ENCODE data around the gene HEPN1. TPM values are rescaled to one million over a fixed set of nuclear protein-coding genes. Genes with fewer than 3 reads are reported as not detected.

HEPN1 gene
- total RNA-seq, 1 donor from 2014 or later, result not detected

DNA sequence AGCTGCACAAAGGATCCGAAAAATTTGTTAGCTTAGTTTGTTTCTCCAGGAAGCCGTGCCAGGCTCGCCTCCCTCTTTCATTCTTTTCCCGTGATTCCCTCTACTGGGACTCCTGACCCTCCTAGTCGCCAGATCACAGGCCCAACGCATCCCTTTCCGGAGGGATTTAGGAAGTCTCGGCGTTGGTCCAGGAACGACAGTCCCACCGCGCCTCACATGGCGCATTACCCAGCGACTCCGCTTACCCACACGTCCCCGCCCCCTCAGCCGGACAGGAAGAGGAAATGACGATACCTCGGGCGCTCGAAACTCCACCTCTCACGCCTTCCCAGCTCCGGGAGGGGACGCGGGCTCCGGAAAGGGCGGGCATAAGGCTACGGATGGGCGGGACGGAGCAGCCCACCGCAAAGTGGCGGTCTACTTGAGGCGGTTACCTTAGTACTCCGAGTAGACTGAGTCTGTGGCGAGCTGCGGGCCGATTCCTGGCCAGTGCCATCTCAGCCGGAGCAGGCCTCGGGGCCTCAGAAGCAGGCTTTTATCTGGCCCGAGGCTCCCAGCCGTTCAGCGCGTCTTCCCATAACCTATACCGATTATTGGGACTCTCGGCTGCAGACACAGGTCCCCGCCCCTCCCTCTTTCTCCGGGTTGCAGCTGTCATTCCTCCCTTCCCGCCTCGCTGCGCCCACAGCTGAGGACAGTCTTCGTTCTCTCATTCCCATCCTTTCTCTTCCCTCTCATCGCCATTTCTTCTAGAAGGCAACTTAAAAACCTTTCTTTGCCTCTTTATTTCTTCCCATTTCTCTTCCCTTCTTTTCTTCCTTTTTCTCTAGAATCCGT is 34.9 kb downstream of the HEPN1 start, which contains the start of gene CCDC15:
Gene CCDC15 (plus strand): TSS at position 450 of the 837 bp plus-strand sequence. CDS start 531 bp downstream, outside the sequence.
- Mint-ChIP-seq H3K36me3 (ENCODE audit: low read depth, unreplicated experiment) (no peaks in the 10 kb centered on the region), H3K9me3 (ENCODE audit: unreplicated experiment) (no peaks in the 10 kb centered on the region), H3K27ac (ENCODE audit: unreplicated experiment) (no peak within 1 kb of the TSS), H3K4me3 (ENCODE audit: unreplicated experiment) (no peak within 1 kb of the TSS), H3K4me1 (ENCODE audit: low read depth, unreplicated experiment) (no peaks in the 10 kb centered on the region), H3K27me3 (ENCODE audit: low read depth, unreplicated experiment) (no peaks in the 10 kb centered on the region)
- no peaks in the 10 kb centered on the region for H3K36me3 ChIP-seq (ENCODE audit: insufficient read depth, low read length)
- H3K27me3 ChIP-seq (ENCODE audit: insufficient read depth, low read length), result no peaks in the 10 kb centered on the region
- H3K79me2 ChIP-seq (ENCODE audit: insufficient read depth, low read length), result no peaks in the 10 kb centered on the region
- peak within 1 kb of the TSS; percentile 86 for H3K9ac ChIP-seq (ENCODE audit: low read length)
- H3K9me3 ChIP-seq (ENCODE audit: insufficient read depth, low read depth, low read length), result no peaks in the 10 kb centered on the region
- peaks cover 7% of the 10 kb centered on the region for H3K4me1 ChIP-seq (ENCODE audit: insufficient read depth, low read length)
- DNase-seq (ENCODE audit: low read depth) (peak; percentile 95), FAIRE-seq (peak; percentile 13)
- peak within 1 kb of the TSS; percentile 86 for H3K27ac ChIP-seq (ENCODE audit: low read depth, low read length)
- H3K4me2 ChIP-seq (ENCODE audit: low read length), result peak within 1 kb of the TSS; percentile 98
- TF ChIP-seq, protein P1, sequence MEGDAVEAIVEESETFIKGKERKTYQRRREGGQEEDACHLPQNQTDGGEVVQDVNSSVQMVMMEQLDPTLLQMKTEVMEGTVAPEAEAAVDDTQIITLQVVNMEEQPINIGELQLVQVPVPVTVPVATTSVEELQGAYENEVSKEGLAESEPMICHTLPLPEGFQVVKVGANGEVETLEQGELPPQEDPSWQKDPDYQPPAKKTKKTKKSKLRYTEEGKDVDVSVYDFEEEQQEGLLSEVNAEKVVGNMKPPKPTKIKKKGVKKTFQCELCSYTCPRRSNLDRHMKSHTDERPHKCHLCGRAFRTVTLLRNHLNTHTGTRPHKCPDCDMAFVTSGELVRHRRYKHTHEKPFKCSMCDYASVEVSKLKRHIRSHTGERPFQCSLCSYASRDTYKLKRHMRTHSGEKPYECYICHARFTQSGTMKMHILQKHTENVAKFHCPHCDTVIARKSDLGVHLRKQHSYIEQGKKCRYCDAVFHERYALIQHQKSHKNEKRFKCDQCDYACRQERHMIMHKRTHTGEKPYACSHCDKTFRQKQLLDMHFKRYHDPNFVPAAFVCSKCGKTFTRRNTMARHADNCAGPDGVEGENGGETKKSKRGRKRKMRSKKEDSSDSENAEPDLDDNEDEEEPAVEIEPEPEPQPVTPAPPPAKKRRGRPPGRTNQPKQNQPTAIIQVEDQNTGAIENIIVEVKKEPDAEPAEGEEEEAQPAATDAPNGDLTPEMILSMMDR (IDR thresholded peaks at IDR 0.05; ENCODE audit: insufficient read depth, low read depth, low read length), result no peak
- TF ChIP-seq EZH2 (IDR thresholded peaks at IDR 0.05; ENCODE audit: insufficient read depth, low read length), result no peak
- H2AFZ ChIP-seq (ENCODE audit: low read depth, low read length), result peak within 1 kb of the TSS; percentile 91
- H3K4me3 ChIP-seq (ENCODE audit: insufficient read depth, low read depth, low read length), result peak within 1 kb of the TSS; percentile 77
- no peaks in the 10 kb centered on the region for H4K20me1 ChIP-seq (ENCODE audit: insufficient read depth, low read length)

DNA sequence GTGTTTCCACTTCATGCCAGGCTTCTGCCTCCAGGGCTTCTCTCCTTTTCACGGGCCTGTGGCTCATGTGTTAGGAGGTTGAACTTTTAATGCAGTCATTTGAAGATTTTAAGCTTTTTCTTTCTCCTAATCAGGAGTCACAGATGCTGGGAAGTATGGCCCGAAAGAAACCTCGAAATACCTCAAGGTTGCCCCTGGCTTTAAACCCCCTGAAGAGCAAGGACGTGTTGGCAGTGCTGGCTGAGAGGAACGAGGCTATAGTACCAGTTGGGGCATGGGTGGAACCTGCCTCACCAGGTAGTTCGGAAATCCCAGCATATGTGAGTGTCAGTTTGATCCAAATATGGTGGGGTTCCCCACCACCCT is 35.5 kb downstream of the HEPN1 start:
- no peak overlapping the region for H3K27ac Mint-ChIP-seq (ENCODE audit: unreplicated experiment)
- H3K4me2 ChIP-seq (ENCODE audit: low read length), result peak overlapping the region; percentile 98
- H3K4me3 ChIP-seq (ENCODE audit: insufficient read depth, low read depth, low read length), result peak overlapping the region; percentile 77
- H3K9me3 Mint-ChIP-seq (ENCODE audit: unreplicated experiment), result no peaks in the 10 kb centered on the region
- H3K36me3 ChIP-seq (ENCODE audit: insufficient read depth, low read length), result no peaks in the 10 kb centered on the region
- no peak for TF ChIP-seq EZH2 (IDR thresholded peaks at IDR 0.05; ENCODE audit: insufficient read depth, low read length)
- TF ChIP-seq, protein P1 (IDR thresholded peaks at IDR 0.05; ENCODE audit: insufficient read depth, low read depth, low read length), result no peak
- DNase-seq (ENCODE audit: low read depth) (no peak), FAIRE-seq (no peak)
- H3K9me3 ChIP-seq (ENCODE audit: insufficient read depth, low read depth, low read length), result no peaks in the 10 kb centered on the region
- H2AFZ ChIP-seq (ENCODE audit: low read depth, low read length), result peak overlapping the region; percentile 91
- peak overlapping the region; percentile 70 for H3K27ac ChIP-seq (ENCODE audit: low read depth, low read length)
- peaks cover 7% of the 10 kb centered on the region for H3K4me1 ChIP-seq (ENCODE audit: insufficient read depth, low read length)
- no peaks in the 10 kb centered on the region for H3K27me3 Mint-ChIP-seq (ENCODE audit: low read depth, unreplicated experiment)
- H3K9ac ChIP-seq (ENCODE audit: low read length), result peak overlapping the region; percentile 86
- H3K4me3 Mint-ChIP-seq (ENCODE audit: unreplicated experiment), result no peak overlapping the region
- no peaks in the 10 kb centered on the region for H3K36me3 Mint-ChIP-seq (ENCODE audit: low read depth, unreplicated experiment)
- no peaks in the 10 kb centered on the region for H3K79me2 ChIP-seq (ENCODE audit: insufficient read depth, low read length)
- no peaks in the 10 kb centered on the region for H4K20me1 ChIP-seq (ENCODE audit: insufficient read depth, low read length)
- no peaks in the 10 kb centered on the region for H3K27me3 ChIP-seq (ENCODE audit: insufficient read depth, low read length)
- H3K4me1 Mint-ChIP-seq (ENCODE audit: low read depth, unreplicated experiment), result no peaks in the 10 kb centered on the region

DNA sequence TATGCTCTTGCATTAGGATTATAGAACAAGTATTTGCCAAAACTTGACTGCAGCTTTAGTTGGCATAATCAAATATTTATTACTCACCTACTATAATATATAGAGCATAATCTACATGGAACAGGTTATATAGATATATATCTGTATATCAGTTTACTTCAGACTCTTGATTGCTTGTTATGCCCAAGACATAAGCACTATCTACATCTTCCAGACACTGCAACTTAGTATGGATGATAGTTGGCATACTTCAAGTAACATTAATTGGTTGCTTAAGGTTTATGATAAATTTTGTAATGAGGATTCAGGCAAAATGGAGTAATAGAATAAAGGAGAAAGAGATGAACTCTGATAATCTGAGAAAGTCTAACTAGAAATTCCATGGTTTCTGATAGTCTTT is 36.0 kb downstream of the HEPN1 start:
- no peaks in the 10 kb centered on the region for H3K79me2 ChIP-seq (ENCODE audit: insufficient read depth, low read length)
- Mint-ChIP-seq H3K27me3 (ENCODE audit: low read depth, unreplicated experiment) (no peaks in the 10 kb centered on the region), H3K4me1 (ENCODE audit: low read depth, unreplicated experiment) (no peaks in the 10 kb centered on the region), H3K4me3 (ENCODE audit: unreplicated experiment) (no peak overlapping the region), H3K27ac (ENCODE audit: unreplicated experiment) (no peak overlapping the region), H3K9me3 (ENCODE audit: unreplicated experiment) (no peaks in the 10 kb centered on the region), H3K36me3 (ENCODE audit: low read depth, unreplicated experiment) (no peaks in the 10 kb centered on the region)
- no peak overlapping the region for H3K27ac ChIP-seq (ENCODE audit: low read depth, low read length)
- H3K9me3 ChIP-seq (ENCODE audit: insufficient read depth, low read depth, low read length), result no peaks in the 10 kb centered on the region
- peaks cover 7% of the 10 kb centered on the region for H3K4me1 ChIP-seq (ENCODE audit: insufficient read depth, low read length)
- no peaks in the 10 kb centered on the region for H4K20me1 ChIP-seq (ENCODE audit: insufficient read depth, low read length)
- DNase-seq (ENCODE audit: low read depth) (no peak), FAIRE-seq (no peak)
- H3K4me2 ChIP-seq (ENCODE audit: low read length), result peak overlapping the region; percentile 98
- H3K36me3 ChIP-seq (ENCODE audit: insufficient read depth, low read length), result no peaks in the 10 kb centered on the region
- H3K9ac ChIP-seq (ENCODE audit: low read length), result no peak overlapping the region
- H3K4me3 ChIP-seq (ENCODE audit: insufficient read depth, low read depth, low read length), result peak overlapping the region; percentile 77
- no peak for TF ChIP-seq EZH2 (IDR thresholded peaks at IDR 0.05; ENCODE audit: insufficient read depth, low read length)
- TF ChIP-seq, protein P1 (IDR thresholded peaks at IDR 0.05; ENCODE audit: insufficient read depth, low read depth, low read length), result no peak
- H3K27me3 ChIP-seq (ENCODE audit: insufficient read depth, low read length), result no peaks in the 10 kb centered on the region
- no peak overlapping the region for H2AFZ ChIP-seq (ENCODE audit: low read depth, low read length)
